Mesendoderm (in vitro differentiated cells): ENCODE results near the gene MATN1.
A peak's percentile ranks its signal among the peaks of the same experiment; 100 is the strongest.

Experiments used
- DNase-seq: peaks from one replicate; pipeline ENCODE4 v3.0.0; 2013
- H2AK5ac ChIP-seq: 2 replicates; pipeline ENCODE4 v1.6.1; 2013; ENCODE audit warnings: low read length, inconsistent platforms
- H2BK120ac ChIP-seq: 2 replicates; pipeline ENCODE4 v1.6.1; 2013; ENCODE audit warnings: low read depth, mild to moderate bottlenecking, low read length, moderate library complexity, mixed read lengths
- H2BK15ac ChIP-seq: replicated peaks from 2 replicates; pipeline ENCODE4 v1.6.1; 2013; ENCODE audit warnings: low read depth, mild to moderate bottlenecking, moderate library complexity
- H2BK5ac ChIP-seq: 2 replicates; pipeline ENCODE4 v1.6.1; 2013; ENCODE audit warnings: low read length, inconsistent platforms
- H3K18ac ChIP-seq: 2 replicates; pipeline ENCODE4 v1.6.1; 2013; ENCODE audit warnings: mild to moderate bottlenecking, low read length, mixed read lengths
- H3K23ac ChIP-seq: one replicate; pipeline ENCODE4 v1.6.1; 2013; ENCODE audit warnings: low read length
- H3K27ac ChIP-seq: 2 replicates; pipeline ENCODE4 v1.5.1; 2013; ENCODE audit warnings: low read depth, mild to moderate bottlenecking, inconsistent platforms, low read length, moderate library complexity
- H3K27me3 ChIP-seq: 2 replicates; pipeline ENCODE4 v1.6.1; 2013; ENCODE audit warnings: low read length, control low read depth, mild to moderate bottlenecking, inconsistent platforms; ENCODE audit not compliant: insufficient read depth, poor library complexity
- H3K36me3 ChIP-seq: 2 replicates; pipeline ENCODE4 v1.6.1; 2013; ENCODE audit warnings: low read length, inconsistent platforms; ENCODE audit not compliant: control insufficient read depth, insufficient read depth
- H3K4ac ChIP-seq: one replicate; pipeline ENCODE4 v1.6.1; 2013; ENCODE audit warnings: low read depth, mild to moderate bottlenecking, low read length, moderate library complexity
- H3K4me1 ChIP-seq: 2 replicates; pipeline ENCODE4 v1.6.1; 2013; ENCODE audit warnings: low read depth, low read length, inconsistent platforms; ENCODE audit not compliant: control insufficient read depth
- H3K4me2 ChIP-seq: 2 replicates; pipeline ENCODE4 v1.6.1; 2013; ENCODE audit warnings: low read length
- H3K4me3 ChIP-seq: 2 replicates; pipeline ENCODE4 v1.5.1; 2013; ENCODE audit warnings: mild to moderate bottlenecking, low read length
- H3K56ac ChIP-seq: one replicate; pipeline ENCODE4 v1.6.1; 2013; ENCODE audit warnings: low read length
- H3K79me1 ChIP-seq: 2 replicates; pipeline ENCODE4 v1.6.1; 2013; ENCODE audit warnings: low read length, inconsistent platforms
- H3K79me2 ChIP-seq: 2 replicates; pipeline ENCODE4 v1.6.1; 2013; ENCODE audit warnings: mild to moderate bottlenecking, low read length; ENCODE audit not compliant: control insufficient read depth, insufficient read depth
- H3K9ac ChIP-seq: 2 replicates; pipeline ENCODE4 v1.6.1; 2013; ENCODE audit warnings: low read length, inconsistent platforms
- H4K5ac ChIP-seq: one replicate; pipeline ENCODE4 v1.6.1; 2013; ENCODE audit warnings: low read length
- H4K8ac ChIP-seq: one replicate; pipeline ENCODE4 v1.6.1; 2013; ENCODE audit warnings: low read depth, mild to moderate bottlenecking, control low read depth, low read length, moderate library complexity
- WGBS: extraction: QIAGEN DNeasy Blood & Tissue Kit; methylation state at CpG from one replicate; pipeline ENCODE4 v1.1.7; 2013; ENCODE audit warnings: low lambda C conversion rate, missing lambda C conversion rate; ENCODE audit not compliant: insufficient coverage; ENCODE audit errors: extremely low coverage; 5-methylcytosine and 5-hydroxymethylcytosine counted together

Gene MATN1

DNA sequence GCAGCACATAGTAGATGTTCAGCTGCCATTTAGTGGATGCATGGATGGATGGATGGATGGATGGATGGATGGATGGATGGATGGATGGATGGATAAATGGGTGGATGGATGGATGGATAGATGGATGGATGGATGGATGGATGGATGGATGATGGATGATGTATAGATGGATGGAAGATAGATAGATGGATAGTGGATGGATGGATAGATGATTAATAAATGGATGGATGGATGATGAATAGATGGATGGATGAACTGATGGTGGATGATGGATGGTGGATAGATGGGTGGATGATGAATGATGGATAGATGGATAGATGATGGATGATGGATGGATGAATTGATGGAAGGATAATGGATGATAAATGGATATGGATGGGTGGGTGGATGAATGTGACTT lies 20.6 kb downstream of the MATN1 start:
- Histone ChIP-seq H2AK5ac (no peak overlapping the region), H4K8ac (no peak overlapping the region), H3K4me2 (no peak overlapping the region), H2BK120ac (no peak overlapping the region), H3K27ac (no peak overlapping the region), H2BK15ac (no peak overlapping the region), H3K23ac (no peak overlapping the region), H3K56ac (no peak overlapping the region), H3K36me3 (no peaks in the 10 kb centered on the region), H3K79me1 (no peaks in the 10 kb centered on the region), H2BK5ac (no peak overlapping the region), H4K5ac (no peak overlapping the region), H3K4me1 (no peaks in the 10 kb centered on the region), H3K18ac (no peak overlapping the region), H3K4ac (no peak overlapping the region), H3K4me3 (no peak overlapping the region), H3K27me3 (no peaks in the 10 kb centered on the region), H3K9ac (no peak overlapping the region), H3K79me2 (no peaks in the 10 kb centered on the region)
- DNase-seq, result no peak

DNA sequence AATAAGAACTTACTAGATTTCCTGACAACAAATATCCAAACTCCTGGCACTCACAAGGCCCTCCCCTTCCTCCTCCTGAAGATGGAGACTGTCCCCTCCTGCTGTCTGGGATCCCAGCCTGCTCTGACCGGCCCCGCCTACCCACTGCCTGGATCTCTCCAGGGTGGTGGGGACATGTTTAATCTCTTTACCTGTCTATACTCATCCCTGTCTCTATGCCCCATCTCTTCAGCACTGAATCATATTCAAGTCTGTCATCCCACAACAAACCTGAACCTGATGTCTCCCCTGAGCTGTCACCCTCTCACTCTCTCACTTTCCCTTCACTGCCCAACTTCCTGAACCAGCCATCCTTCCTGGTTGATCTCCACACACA lies 22.1 kb downstream of the MATN1 start:
- no peak overlapping the region for H2BK120ac ChIP-seq
- no peak overlapping the region for H4K8ac ChIP-seq
- no peak overlapping the region for H3K18ac ChIP-seq
- H3K36me3 ChIP-seq, result no peaks in the 10 kb centered on the region
- no peak overlapping the region for H3K23ac ChIP-seq
- H3K4ac ChIP-seq, result no peak overlapping the region
- no peak overlapping the region for H2BK15ac ChIP-seq
- no peak for DNase-seq
- H3K79me1 ChIP-seq, result no peaks in the 10 kb centered on the region
- no peak overlapping the region for H3K4me3 ChIP-seq
- no peaks in the 10 kb centered on the region for H3K4me1 ChIP-seq
- H3K9ac ChIP-seq, result no peak overlapping the region
- H4K5ac ChIP-seq, result no peak overlapping the region
- no peak overlapping the region for H3K27ac ChIP-seq
- no peak overlapping the region for H3K56ac ChIP-seq
- H3K4me2 ChIP-seq, result no peak overlapping the region
- H3K27me3 ChIP-seq, result no peaks in the 10 kb centered on the region
- H2AK5ac ChIP-seq, result no peak overlapping the region
- no CpG with 5 or more reads among the region's 2 CpGs for WGBS
- no peaks in the 10 kb centered on the region for H3K79me2 ChIP-seq
- no peak overlapping the region for H2BK5ac ChIP-seq

DNA sequence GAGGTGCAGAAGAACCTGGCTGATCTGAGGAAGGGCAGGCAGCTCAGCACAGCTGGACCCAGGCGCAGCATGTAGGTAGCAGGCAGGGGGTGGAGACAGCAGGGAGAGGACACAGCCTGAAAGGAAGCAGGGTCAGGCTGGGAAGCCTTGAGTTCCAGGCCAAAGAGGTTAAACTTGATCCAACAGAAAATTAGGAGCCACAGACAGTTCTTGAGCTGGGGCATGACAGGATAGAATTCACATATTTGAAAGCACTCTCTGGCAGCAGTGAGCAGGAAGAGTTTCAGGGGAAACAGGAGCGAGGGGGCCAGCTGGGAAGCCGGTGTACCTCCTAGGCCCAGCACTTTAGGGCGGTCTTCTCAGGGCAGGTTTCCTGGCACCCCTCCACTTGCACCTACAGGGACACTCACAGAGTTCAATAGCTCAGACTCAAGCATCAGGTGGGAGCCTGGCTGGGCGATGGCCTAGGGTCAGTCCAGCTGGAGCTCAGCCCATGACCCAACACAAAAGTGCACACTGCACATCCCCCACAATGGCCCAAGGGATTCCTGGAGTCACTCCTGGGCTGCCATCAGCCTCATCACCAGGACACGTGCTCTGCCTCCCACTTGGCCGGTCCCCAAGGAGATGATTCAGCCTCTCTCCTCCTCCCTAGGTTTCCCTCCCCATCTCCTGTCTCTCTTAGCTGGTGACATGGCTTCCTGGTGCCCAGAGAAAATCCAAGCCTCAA lies 22.7 kb downstream of the MATN1 start:
- Histone ChIP-seq H3K4ac (no peak overlapping the region), H2BK5ac (no peak overlapping the region), H3K18ac (no peak overlapping the region), H3K9ac (no peak overlapping the region), H2BK120ac (no peak overlapping the region), H2BK15ac (no peak overlapping the region), H3K27ac (no peak overlapping the region), H3K4me1 (no peaks in the 10 kb centered on the region), H2AK5ac (no peak overlapping the region), H3K79me1 (no peaks in the 10 kb centered on the region), H3K79me2 (no peaks in the 10 kb centered on the region), H3K4me2 (no peak overlapping the region), H4K5ac (no peak overlapping the region), H3K36me3 (no peaks in the 10 kb centered on the region), H3K56ac (no peak overlapping the region), H3K4me3 (no peak overlapping the region), H3K23ac (no peak overlapping the region), H3K27me3 (no peaks in the 10 kb centered on the region), H4K8ac (no peak overlapping the region)
- WGBS, result no CpG with 5 or more reads among the region's 7 CpGs
- DNase-seq, result no peak

DNA sequence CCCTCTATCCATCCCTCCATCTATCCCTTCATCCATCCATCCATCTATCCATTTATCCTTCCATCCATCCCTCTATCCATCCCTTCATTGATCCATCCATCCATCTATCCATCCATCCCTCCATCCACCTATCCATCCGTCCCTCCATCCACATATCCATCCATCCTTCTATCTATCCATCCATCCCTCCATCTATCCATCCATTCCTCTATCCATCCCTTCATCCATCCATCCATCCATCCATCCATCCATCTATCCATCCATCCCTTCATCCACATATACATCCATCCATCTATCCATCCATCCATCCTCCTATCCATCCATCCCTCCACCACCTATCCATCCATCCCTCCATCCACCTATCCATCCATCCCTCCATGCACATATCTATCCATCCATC lies 23.6 kb downstream of the MATN1 start:
- no peak for DNase-seq

DNA sequence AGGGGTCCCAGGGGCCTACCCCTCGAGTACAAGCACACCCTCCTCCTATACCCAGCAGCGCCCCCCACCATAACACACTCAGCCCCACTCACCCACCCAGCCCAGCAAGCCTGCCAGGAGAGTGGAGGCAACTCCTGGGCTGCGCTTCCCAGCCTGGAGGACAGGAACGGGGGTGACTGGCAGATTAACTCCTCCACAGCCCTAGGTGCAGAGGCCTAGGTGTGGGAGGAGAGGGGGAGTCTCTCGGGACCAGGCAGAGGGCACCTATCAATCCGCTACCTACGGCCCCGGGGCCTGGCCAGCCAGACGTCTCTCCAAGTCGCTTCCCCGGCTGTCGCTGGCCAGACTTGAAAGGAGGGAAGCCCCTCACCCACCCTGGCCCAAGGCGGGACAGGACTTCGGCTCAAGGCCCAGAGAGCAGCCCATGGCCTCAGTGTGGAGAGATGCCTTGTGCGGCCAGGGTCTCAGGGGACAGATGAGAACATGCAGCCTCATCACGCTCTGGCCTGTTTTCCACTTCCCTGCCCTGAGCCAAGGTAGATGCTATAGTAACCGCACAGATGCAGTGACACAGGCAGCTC lies 24.9 kb downstream of the MATN1 start:
- Histone ChIP-seq H3K56ac (no peak overlapping the region), H3K4me1 (no peaks in the 10 kb centered on the region), H2BK15ac (no peak overlapping the region), H3K4ac (no peak overlapping the region), H3K27me3 (no peaks in the 10 kb centered on the region), H3K79me1 (no peaks in the 10 kb centered on the region), H3K4me2 (no peak overlapping the region), H4K5ac (no peak overlapping the region), H4K8ac (no peak overlapping the region), H3K79me2 (no peaks in the 10 kb centered on the region), H3K18ac (no peak overlapping the region), H3K4me3 (no peak overlapping the region), H2AK5ac (no peak overlapping the region), H3K27ac (no peak overlapping the region), H3K23ac (no peak overlapping the region), H2BK5ac (no peak overlapping the region), H3K9ac (no peak overlapping the region), H2BK120ac (no peak overlapping the region), H3K36me3 (no peaks in the 10 kb centered on the region)
- peak; percentile 19 for DNase-seq
- no CpG with 5 or more reads among the region's 17 CpGs for WGBS

More for the DNA sequence above, 23.6 kb downstream of the MATN1 start:
- no peak overlapping the region for H3K4me3 ChIP-seq
- H2BK15ac ChIP-seq, result no peak overlapping the region
- no peak overlapping the region for H3K18ac ChIP-seq
- no peak overlapping the region for H4K8ac ChIP-seq
- no peak overlapping the region for H3K56ac ChIP-seq
- no peaks in the 10 kb centered on the region for H3K79me1 ChIP-seq
- H3K9ac ChIP-seq, result no peak overlapping the region
- H2AK5ac ChIP-seq, result no peak overlapping the region
- H3K27me3 ChIP-seq, result no peaks in the 10 kb centered on the region
- no peak overlapping the region for H4K5ac ChIP-seq
- no peak overlapping the region for H3K4me2 ChIP-seq
- no peaks in the 10 kb centered on the region for H3K79me2 ChIP-seq
- no peak overlapping the region for H2BK5ac ChIP-seq
- H2BK120ac ChIP-seq, result no peak overlapping the region
- H3K23ac ChIP-seq, result no peak overlapping the region
- H3K4ac ChIP-seq, result no peak overlapping the region
- WGBS, result 100% methylated on average over 1 of the region's 1 CpG
- no peaks in the 10 kb centered on the region for H3K36me3 ChIP-seq
- no peaks in the 10 kb centered on the region for H3K4me1 ChIP-seq
- H3K27ac ChIP-seq, result no peak overlapping the region
